WTC11 (cell line): ENCODE measurements around the gene KLC1. TPM values are rescaled to one million over a fixed set of nuclear protein-coding genes. Genes with fewer than 3 reads are reported as not detected.
"Not testable (repeated sequence)": the region's sequence is repeated elsewhere in the genome, so short reads cannot be mapped to it uniquely, and the experiment has no call there.

Source experiments
- ATAC-seq: fragments of 200-7000 bp; cut with Tn5 transposase; 2 replicates; pipeline ENCODE4 v1.10.0; 2021; ENCODE audit warnings: mild to moderate bottlenecking, moderate library complexity
- CTCF ChIA-PET: fragments of 300-600 bp; sonication (Branson Sonifier 250); formaldehyde crosslinking; loops from one replicate; lab custom pipeline; 2021; ENCODE audit warnings: antibody characterized with exemption; lab: Charles Lee
- POLR2A ChIA-PET: fragments of 350-600 bp; sonication (Branson Sonifier 250); formaldehyde crosslinking; loops from one replicate; lab custom pipeline; 2021; ENCODE audit warnings: antibody characterized with exemption; lab: Charles Lee
- DNase-seq: peaks from one replicate; pipeline ENCODE4 v3.0.0; 2021; ENCODE audit warnings: low spot score
- H3K27ac Mint-ChIP-seq: 2 replicates; pipeline ENCODE4 v1.8.0; 2021; ENCODE audit warnings: mixed read lengths
- H3K27me3 Mint-ChIP-seq: 2 replicates; pipeline ENCODE4 v1.8.0; 2021; ENCODE audit warnings: low read depth, mild to moderate bottlenecking, moderate library complexity, mixed read lengths
- H3K36me3 Mint-ChIP-seq: 2 replicates; pipeline ENCODE4 v1.8.0; 2021; ENCODE audit warnings: mixed read lengths
- H3K4me1 Mint-ChIP-seq: 2 replicates; pipeline ENCODE4 v1.8.0; 2022; ENCODE audit warnings: mixed read lengths
- H3K4me3 Mint-ChIP-seq: 2 replicates; pipeline ENCODE4 v1.8.0; 2021; ENCODE audit warnings: mild to moderate bottlenecking, moderate library complexity, mixed read lengths
- H3K9me3 Mint-ChIP-seq: 2 replicates; pipeline ENCODE4 v1.8.0; 2021; ENCODE audit warnings: mixed read lengths
- AR ChIP-seq: fragments of 250-450 bp; sonication (Bioruptor Pico); IDR thresholded peaks from 2 replicates; pipeline ENCODE4 v1.9.0; 2021; ENCODE audit warnings: mild to moderate bottlenecking
- CBFB ChIP-seq: sonication (generic); formaldehyde crosslinking; IDR thresholded peaks from 2 replicates; pipeline ENCODE4 v1.8.1; 2022; ENCODE audit warnings: mild to moderate bottlenecking, low read depth, missing genetic modification reagents
- CTCF ChIP-seq: fragments of 200-600 bp; IDR thresholded peaks from 2 replicates; pipeline ENCODE4 v1.8.0; 2022; ENCODE audit warnings: antibody characterized with exemption
- E2F1 ChIP-seq: sonication (generic); formaldehyde crosslinking; IDR thresholded peaks from 2 replicates; pipeline ENCODE4 v1.8.0; 2022; ENCODE audit warnings: mild to moderate bottlenecking, missing genetic modification reagents
- GABPB1 ChIP-seq: sonication (generic); formaldehyde crosslinking; IDR thresholded peaks from 2 replicates; pipeline ENCODE4 v1.8.1; 2023; ENCODE audit warnings: mild to moderate bottlenecking, missing genetic modification reagents
- GRHL2 ChIP-seq: fragments of 250-450 bp; sonication (Bioruptor Pico); IDR thresholded peaks from 2 replicates; pipeline ENCODE4 v1.8.0; 2022; ENCODE audit warnings: mild to moderate bottlenecking, moderate library complexity; ENCODE audit not compliant: insufficient replicate concordance, severe bottlenecking
- IRF1 ChIP-seq: sonication (generic); formaldehyde crosslinking; IDR thresholded peaks from 2 replicates; pipeline ENCODE4 v1.8.0; 2023; ENCODE audit warnings: missing genetic modification reagents
- IRF2 ChIP-seq: sonication (generic); formaldehyde crosslinking; IDR thresholded peaks from 2 replicates; pipeline ENCODE4 v1.8.0; 2022; ENCODE audit warnings: low read depth, missing genetic modification reagents, borderline replicate concordance
- MYBL2 ChIP-seq: sonication (generic); formaldehyde crosslinking; IDR thresholded peaks from 2 replicates; pipeline ENCODE4 v1.8.1; 2023; ENCODE audit warnings: mild to moderate bottlenecking, moderate library complexity, missing genetic modification reagents
- PRRX2 ChIP-seq: fragments of 250-450 bp; sonication (Bioruptor Pico); IDR thresholded peaks from 2 replicates; pipeline ENCODE4 v1.8.0; 2021; ENCODE audit warnings: mild to moderate bottlenecking
- SMAD3 ChIP-seq: sonication (generic); formaldehyde crosslinking; IDR thresholded peaks from 2 replicates; pipeline ENCODE4 v1.8.0; 2022; ENCODE audit warnings: missing genetic modification reagents, mild to moderate bottlenecking, borderline replicate concordance
- SMAD4 ChIP-seq: sonication (generic); formaldehyde crosslinking; IDR thresholded peaks from 2 replicates; pipeline ENCODE4 v1.8.0; 2022; ENCODE audit warnings: mild to moderate bottlenecking, missing genetic modification reagents
- ZNF317 ChIP-seq: sonication (generic); formaldehyde crosslinking; IDR thresholded peaks from 2 replicates; pipeline ENCODE4 v1.8.1; 2023; ENCODE audit warnings: low read depth, mild to moderate bottlenecking, moderate library complexity, missing genetic modification reagents, borderline replicate concordance
- ZNF423 ChIP-seq: fragments of 250-450 bp; sonication (Bioruptor Pico); IDR thresholded peaks from 2 replicates; pipeline ENCODE4 v2.1.2; 2022; ENCODE audit warnings: mild to moderate bottlenecking, moderate library complexity
- total RNA-seq: library from RNA; stranded (reverse); gene quantifications from 3 replicates; pipeline ENCODE4 v1.2.3, GENCODE V29; 2021
- TF ChIP-seq, protein P1 (sequence below): sonication (generic); formaldehyde crosslinking; IDR thresholded peaks from 2 replicates; pipeline ENCODE4 v1.8.1; 2022; ENCODE audit warnings: mild to moderate bottlenecking, missing genetic modification reagents, moderate library complexity, borderline replicate concordance
- TF ChIP-seq, protein P2 (sequence below): fragments of 250-450 bp; sonication (Bioruptor Pico); conservative IDR thresholded peaks from 2 replicates; pipeline ENCODE4 v1.9.0; 2021; ENCODE audit warnings: mild to moderate bottlenecking
- TF ChIP-seq, protein P3 (sequence below): sonication (generic); formaldehyde crosslinking; IDR thresholded peaks from 2 replicates; pipeline ENCODE4 v1.8.1; 2023; ENCODE audit warnings: mild to moderate bottlenecking, missing genetic modification reagents, borderline replicate concordance
- TF ChIP-seq, protein P4 (sequence below): fragments of 250-450 bp; sonication (Bioruptor Pico); IDR thresholded peaks from 2 replicates; pipeline ENCODE4 v1.8.0; 2021; ENCODE audit warnings: mild to moderate bottlenecking
- TF ChIP-seq, protein P5 (sequence below): sonication (generic); formaldehyde crosslinking; IDR thresholded peaks from 2 replicates; pipeline ENCODE4 v1.8.0; 2022; ENCODE audit warnings: mild to moderate bottlenecking, missing genetic modification reagents

The KLC1 gene
- total RNA-seq, 1 experiment from 2014 or later, result 171 TPM

DNA sequence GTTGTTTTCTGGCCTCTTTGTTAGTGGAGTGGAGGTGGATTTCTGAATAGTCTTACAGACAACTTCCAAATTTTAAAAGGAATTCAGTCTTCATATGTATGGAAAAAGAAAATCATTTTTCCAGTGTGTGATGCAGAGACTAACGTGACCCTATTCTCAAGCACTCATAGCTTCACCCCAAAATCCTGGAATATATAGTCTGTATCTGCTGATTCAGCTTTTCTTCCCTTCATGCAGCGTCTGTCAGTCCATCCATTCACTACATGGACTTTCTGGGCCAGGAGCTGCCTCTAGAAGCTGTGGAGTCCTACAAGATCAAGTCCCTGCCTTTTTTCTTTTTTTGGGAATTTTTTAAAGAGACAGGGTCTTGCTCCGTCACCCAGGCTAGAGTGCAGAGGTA, 23.8 kb downstream of the KLC1 start:
- no peak overlapping the region for H3K4me3 Mint-ChIP-seq
- no peaks in the 10 kb centered on the region for H3K9me3 Mint-ChIP-seq
- CTCF ChIA-PET, result interaction anchor here (0.8 to 1.0 kb wide), 2 partner anchors 27 to 39 kb away, joined by 3 read pairs; no protein-coding TSS in a partner anchor
- DNase-seq, result no peak
- POLR2A ChIA-PET, result interaction anchor here (0.7 to 0.8 kb wide), 2 partner anchors 40 to 629 kb away, joined by 3 to 4 read pairs; no protein-coding TSS in a partner anchor
- H3K27ac Mint-ChIP-seq, result peak overlapping the region; percentile 83
- TF ChIP-seq MYBL2 (CRISPR knock-in tag) (no peak), ZNF317 (no peak), PRRX2 (no peak), GABPB1 (CRISPR knock-in tag) (no peak), E2F1 (CRISPR knock-in tag) (no peak), ZNF423 (no peak), IRF2 (CRISPR knock-in tag) (no peak), CTCF (no peak), SMAD4 (CRISPR knock-in tag) (no peak), CBFB (CRISPR knock-in tag) (no peak), IRF1 (no peak), AR (CRISPR knock-in tag) (no peak), SMAD3 (CRISPR knock-in tag) (no peak), GRHL2 (CRISPR knock-in tag) (no peak)
- TF ChIP-seq, protein P1, sequence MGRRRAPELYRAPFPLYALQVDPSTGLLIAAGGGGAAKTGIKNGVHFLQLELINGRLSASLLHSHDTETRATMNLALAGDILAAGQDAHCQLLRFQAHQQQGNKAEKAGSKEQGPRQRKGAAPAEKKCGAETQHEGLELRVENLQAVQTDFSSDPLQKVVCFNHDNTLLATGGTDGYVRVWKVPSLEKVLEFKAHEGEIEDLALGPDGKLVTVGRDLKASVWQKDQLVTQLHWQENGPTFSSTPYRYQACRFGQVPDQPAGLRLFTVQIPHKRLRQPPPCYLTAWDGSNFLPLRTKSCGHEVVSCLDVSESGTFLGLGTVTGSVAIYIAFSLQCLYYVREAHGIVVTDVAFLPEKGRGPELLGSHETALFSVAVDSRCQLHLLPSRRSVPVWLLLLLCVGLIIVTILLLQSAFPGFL, result no peak
- TF ChIP-seq, protein P2, sequence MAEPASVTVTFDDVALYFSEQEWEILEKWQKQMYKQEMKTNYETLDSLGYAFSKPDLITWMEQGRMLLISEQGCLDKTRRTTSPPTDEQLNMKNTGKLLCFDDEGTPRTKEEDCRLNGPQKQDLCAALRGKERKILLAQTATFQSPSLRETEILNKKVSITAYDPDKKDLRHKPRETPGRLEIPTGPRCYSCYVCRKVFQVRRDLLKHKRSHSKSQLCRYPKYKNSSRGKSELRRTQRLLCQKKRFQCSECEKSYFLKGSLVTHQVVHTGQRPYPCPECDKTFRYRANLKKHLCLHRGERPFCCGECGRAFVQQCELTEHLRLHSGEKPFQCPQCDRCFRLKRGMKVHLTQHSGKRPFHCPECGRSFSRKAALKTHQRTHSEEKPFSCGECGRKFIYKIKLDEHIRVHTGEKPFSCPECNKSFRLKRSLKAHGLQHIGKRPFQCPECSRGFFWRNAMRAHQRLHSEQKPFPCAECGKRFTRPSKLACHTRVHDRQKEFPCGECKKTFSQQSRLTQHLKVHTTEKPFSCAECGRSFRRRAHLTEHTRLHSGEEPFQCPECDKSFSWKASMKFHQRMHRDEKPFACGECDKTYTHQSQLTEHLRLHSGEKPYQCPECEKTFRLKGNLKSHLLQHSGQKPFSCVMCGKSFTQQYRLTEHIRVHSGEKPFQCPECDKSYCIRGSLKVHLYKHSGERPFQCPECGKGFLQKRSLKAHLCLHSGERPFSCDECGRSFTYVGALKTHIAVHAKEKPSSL (CRISPR knock-in tag), result no peak
- TF ChIP-seq, protein P3, sequence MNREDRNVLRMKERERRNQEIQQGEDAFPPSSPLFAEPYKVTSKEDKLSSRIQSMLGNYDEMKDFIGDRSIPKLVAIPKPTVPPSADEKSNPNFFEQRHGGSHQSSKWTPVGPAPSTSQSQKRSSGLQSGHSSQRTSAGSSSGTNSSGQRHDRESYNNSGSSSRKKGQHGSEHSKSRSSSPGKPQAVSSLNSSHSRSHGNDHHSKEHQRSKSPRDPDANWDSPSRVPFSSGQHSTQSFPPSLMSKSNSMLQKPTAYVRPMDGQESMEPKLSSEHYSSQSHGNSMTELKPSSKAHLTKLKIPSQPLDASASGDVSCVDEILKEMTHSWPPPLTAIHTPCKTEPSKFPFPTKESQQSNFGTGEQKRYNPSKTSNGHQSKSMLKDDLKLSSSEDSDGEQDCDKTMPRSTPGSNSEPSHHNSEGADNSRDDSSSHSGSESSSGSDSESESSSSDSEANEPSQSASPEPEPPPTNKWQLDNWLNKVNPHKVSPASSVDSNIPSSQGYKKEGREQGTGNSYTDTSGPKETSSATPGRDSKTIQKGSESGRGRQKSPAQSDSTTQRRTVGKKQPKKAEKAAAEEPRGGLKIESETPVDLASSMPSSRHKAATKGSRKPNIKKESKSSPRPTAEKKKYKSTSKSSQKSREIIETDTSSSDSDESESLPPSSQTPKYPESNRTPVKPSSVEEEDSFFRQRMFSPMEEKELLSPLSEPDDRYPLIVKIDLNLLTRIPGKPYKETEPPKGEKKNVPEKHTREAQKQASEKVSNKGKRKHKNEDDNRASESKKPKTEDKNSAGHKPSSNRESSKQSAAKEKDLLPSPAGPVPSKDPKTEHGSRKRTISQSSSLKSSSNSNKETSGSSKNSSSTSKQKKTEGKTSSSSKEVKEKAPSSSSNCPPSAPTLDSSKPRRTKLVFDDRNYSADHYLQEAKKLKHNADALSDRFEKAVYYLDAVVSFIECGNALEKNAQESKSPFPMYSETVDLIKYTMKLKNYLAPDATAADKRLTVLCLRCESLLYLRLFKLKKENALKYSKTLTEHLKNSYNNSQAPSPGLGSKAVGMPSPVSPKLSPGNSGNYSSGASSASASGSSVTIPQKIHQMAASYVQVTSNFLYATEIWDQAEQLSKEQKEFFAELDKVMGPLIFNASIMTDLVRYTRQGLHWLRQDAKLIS (CRISPR knock-in tag), result no peak
- TF ChIP-seq, protein P4, sequence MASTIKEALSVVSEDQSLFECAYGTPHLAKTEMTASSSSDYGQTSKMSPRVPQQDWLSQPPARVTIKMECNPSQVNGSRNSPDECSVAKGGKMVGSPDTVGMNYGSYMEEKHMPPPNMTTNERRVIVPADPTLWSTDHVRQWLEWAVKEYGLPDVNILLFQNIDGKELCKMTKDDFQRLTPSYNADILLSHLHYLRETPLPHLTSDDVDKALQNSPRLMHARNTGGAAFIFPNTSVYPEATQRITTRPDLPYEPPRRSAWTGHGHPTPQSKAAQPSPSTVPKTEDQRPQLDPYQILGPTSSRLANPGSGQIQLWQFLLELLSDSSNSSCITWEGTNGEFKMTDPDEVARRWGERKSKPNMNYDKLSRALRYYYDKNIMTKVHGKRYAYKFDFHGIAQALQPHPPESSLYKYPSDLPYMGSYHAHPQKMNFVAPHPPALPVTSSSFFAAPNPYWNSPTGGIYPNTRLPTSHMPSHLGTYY (CRISPR knock-in tag), result no peak
- TF ChIP-seq, protein P5, sequence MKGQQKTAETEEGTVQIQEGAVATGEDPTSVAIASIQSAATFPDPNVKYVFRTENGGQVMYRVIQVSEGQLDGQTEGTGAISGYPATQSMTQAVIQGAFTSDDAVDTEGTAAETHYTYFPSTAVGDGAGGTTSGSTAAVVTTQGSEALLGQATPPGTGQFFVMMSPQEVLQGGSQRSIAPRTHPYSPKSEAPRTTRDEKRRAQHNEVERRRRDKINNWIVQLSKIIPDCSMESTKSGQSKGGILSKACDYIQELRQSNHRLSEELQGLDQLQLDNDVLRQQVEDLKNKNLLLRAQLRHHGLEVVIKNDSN, result no peak
- TF ChIP-seq, all 79 proteins: peak for 0
- Mint-ChIP-seq H3K36me3 (peaks cover 28% of the 10 kb centered on the region), H3K4me1 (no peaks in the 10 kb centered on the region), H3K27me3 (no peaks in the 10 kb centered on the region)
- no peak for ATAC-seq

DNA sequence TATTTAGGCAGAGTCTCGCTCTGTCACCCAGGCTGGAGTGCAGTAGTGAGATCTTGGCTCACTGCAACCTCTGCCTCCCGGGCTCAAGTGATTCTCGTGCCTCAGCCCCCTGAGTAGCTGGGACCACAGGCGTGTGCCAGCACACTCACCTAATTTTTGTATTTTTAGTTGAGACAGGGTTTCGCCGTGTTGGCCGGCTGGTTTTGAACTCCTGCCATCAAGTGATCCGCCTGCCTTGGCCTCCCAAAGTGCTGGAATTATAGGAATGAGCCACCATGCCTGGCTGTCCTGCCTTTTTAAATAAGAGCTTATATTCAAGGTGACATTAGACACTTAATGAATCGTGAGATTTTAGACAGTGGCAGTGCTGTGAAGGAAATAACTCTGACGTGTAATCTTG, 24.3 kb downstream of the KLC1 start:
- not testable (repeated sequence) for H3K27me3 Mint-ChIP-seq, ATAC-seq, H3K27ac Mint-ChIP-seq, H3K9me3 Mint-ChIP-seq, H3K4me1 Mint-ChIP-seq, H3K4me3 Mint-ChIP-seq, DNase-seq
- POLR2A ChIA-PET, result interaction anchor here (0.7 to 0.8 kb wide), 2 partner anchors 40 to 630 kb away, joined by 3 to 4 read pairs; no protein-coding TSS in a partner anchor
- CTCF ChIA-PET, result interaction anchor here (0.8 to 1.0 kb wide), 2 partner anchors 26 to 40 kb away, joined by 3 read pairs; no protein-coding TSS in a partner anchor
- H3K36me3 Mint-ChIP-seq, result peaks cover 29% of the 10 kb centered on the region
